GM19043 (cell line): ENCODE measurements around the gene PTPN21.

Experiments used
- ATAC-seq: cut with Tn5 transposase; IDR thresholded peaks from one replicate; pipeline ENCODE4 v1.9.1; 2021; ENCODE audit warnings: low read depth; ENCODE audit not compliant: unreplicated experiment

The PTPN21 gene

DNA sequence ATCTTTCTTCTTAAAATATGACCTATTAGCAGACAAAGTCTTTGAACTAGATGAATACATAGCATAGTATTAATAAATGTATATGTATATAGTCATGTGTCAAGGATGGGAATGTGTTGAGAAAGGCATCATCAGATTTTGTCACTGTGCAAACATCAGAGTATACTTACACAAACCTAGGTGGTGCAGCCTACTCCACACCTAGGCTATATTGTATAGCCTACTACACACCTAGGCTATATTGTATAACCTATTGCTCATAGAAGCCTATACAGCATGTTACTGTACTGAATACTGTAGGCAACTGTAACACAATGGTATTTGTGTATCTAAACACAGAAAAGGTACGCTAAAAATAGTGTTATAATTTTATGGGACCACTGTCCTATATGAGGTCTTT lies 47.6 kb downstream of the PTPN21 start:
- ATAC-seq, result no peak

DNA sequence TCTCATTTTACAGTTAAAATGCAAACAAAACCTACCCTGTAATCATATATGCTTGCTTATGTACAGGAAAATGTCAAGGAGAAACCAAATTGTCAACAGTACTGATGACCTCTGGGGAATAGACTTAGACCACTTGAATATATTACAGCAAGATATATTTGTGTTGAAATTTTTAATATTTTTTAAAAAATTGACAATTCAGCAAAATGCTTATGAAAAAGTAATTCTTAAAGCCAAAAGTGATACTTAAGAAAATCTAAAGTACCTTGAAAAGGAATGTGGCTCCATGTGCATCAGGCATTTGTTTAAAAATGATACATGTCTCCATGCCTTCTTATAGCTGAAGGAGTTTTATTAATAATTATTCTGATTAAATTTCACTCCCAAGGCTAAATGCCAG lies 49.2 kb downstream of the PTPN21 start:
- no peak for ATAC-seq

DNA sequence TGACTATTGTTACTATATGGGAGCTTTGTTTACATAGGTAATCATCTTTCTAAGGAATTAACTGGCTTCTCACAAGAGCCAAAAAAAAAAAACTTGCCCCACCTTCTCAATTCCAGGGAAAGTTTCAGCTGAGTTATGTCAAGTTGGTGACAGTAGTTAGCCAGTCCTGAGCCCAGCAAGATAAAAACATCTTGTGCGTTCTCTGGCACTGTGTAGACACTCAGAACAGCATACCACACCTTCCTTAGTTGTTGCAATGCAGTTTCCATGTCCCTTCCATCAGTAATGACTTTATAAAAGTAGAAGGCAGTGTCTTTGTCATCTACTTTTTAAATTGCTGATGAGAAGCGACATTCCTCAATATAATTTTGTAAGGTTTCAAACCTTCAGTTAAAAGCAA lies 50.2 kb downstream of the PTPN21 start:
- no peak for ATAC-seq

DNA sequence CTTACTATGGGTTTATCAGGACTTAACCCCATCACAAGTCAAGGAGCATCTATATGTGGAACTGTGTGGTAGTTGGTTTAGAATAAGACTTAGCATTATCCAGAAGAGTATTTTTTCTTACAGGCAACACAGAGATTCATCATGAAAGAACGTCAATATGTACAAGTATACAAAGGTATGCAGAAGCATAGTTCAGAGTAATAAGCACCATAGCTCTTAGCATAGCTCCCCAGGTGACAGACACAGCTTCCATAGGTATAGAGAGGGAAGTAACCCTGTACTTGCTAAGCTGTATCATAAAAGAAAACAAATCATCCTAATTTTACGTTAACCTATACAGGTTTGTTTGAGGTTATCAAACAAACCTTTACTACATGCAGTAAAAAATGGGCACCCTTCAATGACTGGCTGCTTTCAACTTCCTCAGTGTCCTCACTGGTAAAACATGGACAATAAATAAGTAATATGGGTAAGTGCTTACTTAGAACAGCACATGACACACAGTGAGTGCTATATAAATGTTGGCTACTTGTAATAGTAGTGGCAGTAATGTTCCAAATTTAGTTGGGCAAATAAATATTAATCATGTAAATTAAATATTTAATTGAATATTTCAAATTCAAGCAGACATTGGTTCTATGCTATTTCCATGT lies 50.9 kb downstream of the PTPN21 start:
- ATAC-seq, result no peak

DNA sequence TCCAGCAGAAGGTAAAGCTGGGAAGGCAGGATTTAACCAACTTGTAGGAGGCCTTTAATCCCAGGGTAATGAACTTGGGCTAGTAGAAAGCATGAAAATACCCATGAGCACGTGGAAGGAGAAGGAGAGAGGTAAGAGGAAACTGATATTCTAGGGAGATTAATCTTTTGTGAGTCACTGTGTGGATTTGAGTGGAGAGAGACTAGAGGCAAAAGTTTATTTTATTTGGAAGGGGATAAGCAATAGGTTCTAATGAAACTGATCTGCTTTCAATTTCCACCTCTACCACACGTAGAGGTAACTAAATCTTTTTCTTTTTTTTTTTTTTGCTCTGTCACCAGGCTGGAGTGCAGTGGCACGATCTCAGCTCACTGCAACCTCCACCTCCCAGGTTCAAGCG lies 52.1 kb downstream of the PTPN21 start:
- ATAC-seq, result no peak

DNA sequence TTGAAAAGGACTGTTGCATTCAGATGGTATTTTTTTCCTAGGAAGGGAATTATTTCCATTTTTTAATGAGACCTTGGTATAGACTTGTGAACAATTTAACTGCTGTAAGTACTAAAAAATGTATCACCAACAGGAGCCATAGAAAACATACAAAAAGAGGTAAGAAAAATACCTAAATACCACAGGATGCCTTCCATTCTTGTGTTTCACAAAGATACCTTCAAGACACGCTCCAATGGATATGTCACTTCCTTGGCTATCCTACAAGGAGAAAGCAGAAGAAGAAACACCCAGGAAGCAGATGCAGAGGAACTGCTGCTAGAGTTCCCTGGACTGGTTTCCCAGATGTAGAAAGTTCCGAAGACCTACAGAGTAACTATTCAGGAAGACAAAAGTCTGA lies 54.2 kb downstream of the PTPN21 start:
- ATAC-seq, result no peak

DNA sequence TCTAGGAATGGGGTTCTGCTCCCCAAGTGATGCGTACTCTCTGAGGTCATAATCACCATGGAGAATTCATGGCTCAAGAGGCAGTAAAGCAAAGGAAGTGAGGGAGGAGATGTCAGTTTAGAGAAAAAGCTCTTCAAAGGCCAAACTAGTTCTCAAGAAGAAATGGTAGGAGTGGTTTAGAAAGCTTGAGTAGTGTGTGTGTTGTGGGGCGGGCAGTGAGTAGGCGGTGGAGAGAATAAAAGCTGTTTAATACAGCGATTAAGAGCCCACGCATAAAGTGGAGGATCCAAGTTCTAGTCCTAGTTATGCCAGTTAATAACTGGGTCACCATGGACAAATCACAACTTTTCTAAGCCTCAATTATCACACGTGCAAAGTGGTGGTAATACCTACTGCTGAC lies 55.6 kb downstream of the PTPN21 start:
- ATAC-seq, result no peak

DNA sequence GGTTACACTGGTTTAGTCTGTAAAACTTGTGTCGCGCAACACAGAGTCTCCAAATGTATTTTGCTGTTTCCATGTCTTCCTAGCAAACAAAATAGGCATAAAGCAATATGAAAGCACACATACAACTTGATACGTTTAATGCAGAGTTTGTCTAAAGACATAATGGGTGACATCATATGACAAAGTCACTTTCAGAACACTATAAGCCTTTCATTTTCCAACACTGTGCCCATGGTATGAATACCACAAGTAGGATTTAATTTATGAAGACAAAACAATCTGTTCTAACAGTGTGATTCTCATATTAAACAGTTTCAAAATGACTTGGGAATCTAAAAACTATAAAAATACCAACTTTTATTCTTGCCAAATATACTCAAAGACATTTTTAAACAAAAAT lies 58.4 kb downstream of the PTPN21 start:
- ATAC-seq, result no peak

DNA sequence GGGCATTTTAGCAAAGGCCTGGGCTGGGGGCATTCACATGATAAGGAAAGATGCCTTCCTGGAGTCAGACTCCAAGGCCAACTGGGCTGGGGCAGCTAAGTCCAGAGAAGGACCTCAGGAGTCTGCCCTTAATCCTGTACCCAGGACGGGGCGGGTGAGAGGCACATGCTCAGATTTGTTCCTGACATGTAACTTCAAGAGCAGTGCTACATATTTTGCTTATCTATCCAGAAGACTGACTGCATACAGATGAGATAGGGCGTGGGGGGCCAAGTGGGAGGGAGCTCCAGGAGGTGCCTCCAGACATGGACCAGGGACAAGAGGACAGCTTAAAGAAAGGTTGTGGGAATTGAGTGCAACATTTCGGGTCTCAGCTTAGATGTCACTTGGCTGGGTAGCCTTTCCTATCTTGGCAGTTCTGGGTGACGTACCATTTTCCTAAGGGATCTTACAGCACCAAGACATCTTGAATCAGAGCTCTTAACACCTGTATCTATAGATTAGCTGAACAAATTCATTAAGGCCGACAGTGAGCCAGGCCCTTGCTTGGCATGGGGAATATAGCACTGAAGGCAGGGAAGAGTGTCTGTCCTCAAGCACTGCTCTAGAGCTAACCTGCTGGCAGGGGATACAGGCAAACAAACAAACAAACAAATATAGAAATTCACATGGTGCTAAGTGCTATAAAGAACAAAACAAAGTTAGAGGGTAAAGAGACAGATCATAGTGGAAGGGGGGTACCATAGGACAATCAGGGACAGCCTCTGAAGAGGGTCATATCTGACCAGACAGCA lies 61.2 kb downstream of the PTPN21 start:
- ATAC-seq, result no peak

DNA sequence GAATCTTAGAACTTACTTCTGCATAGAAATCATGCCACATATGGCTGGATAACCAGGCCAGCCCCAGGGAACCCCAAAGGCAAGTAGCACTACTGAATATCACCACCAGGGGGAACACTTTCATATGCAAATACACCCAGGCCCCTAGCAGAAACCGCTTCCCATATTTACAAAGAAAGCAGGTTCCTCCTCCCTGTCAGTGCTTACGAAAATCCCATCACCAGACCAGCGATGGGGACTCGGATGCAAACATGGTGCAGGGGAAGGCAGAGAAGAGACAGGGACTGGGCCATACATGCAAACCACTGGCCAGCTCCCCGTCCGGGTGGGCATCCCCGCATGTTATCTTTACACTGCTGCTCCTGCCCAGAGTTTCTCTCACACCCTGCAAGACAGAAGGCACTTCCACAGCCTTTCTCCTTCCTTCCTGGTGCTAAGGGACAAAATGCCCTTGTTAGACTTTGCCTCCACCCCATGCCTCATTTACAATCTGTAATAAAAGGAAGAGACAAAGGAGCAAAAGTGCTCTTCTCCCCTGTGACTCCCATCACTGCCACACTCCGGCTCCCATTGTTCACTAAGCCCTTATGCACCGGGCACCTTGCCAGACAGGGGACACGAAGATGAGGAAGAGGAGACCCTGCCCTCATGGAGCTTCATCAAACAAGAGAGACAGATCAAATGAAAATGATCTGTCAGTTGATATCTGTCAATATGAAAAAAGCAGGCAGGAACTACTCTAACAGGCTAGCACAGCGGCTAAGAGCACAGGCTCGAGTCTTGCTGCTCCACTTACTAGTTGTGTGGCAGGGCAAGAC lies 62.3 kb downstream of the PTPN21 start:
- peak; percentile 95 for ATAC-seq

DNA sequence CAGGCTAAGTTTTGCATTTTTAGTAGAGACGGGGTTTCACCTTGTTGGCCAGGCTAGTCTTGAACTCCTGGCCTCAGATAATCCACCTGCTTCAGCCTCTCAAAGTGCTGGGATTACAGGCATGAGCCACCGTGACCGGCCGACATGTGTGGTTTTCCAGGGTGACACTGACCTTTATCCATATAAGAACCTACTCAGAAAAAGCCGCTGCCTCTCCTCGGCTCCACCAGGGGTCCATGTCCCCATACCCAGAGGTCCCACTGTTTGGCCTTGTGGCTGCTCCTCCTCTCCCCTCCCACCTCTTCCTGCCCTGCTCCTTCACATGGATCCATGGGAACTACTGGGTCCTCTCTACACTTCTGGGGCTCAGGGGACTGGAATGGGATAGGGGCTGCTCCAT lies 64.6 kb downstream of the PTPN21 start:
- no peak for ATAC-seq

DNA sequence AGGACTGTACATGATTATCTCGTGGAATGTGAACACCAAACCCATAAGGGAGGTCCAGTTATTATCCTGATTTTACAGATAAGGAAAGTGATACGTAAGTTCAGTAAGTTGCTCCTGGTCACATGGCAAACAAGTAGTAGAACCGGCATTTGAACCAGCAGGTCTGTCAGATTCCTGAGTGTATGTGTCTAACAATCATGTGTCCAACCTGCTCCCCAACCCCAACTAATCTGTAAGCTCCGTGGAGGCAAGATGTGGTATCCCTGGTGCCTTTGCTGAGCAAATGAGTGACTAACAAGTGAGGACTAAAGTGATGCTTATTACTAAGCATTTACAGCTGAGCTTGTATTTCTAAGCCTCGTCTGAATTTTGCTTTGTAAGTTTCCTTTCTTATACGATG lies 65.9 kb downstream of the PTPN21 start:
- no peak for ATAC-seq

DNA sequence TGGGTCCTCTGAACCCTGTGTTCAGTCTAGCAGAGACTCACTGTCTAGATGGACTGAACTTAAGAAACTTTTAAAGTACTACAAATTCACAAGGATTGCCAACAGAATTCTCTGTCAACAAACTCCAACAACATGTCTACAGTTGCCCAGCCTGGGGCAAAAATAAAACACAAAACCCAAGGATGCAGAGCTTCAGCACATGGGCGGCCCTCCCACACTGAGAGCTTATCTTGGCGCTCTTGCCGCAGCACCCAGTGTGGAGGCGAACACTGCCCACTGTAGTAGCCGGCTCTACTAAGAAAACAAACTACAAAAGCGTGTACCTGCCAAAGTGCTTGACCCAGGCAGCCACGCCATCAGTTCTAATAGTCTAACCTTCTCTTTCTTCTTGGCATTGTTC lies 66.7 kb downstream of the PTPN21 start:
- ATAC-seq, result no peak

DNA sequence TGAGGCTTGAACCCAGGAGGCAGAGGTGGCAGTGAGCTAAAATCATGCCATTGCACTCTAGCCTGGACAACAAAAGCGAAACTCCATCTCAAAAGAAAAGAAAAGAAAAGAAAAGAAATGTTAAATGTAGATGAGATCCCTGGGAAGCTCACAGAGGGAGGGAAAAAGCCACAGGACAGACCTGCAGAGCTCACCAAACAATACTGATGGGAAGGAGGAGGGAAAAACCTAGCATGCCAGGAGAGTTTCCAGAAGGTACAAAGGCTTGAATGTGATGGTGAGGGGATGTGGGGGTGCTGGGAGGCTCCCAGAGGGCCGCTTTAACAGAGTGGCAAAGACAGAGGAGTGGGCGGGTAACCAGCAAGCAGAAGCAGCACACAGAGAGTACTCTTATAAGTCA lies 72.3 kb downstream of the PTPN21 start:
- ATAC-seq, result no peak

DNA sequence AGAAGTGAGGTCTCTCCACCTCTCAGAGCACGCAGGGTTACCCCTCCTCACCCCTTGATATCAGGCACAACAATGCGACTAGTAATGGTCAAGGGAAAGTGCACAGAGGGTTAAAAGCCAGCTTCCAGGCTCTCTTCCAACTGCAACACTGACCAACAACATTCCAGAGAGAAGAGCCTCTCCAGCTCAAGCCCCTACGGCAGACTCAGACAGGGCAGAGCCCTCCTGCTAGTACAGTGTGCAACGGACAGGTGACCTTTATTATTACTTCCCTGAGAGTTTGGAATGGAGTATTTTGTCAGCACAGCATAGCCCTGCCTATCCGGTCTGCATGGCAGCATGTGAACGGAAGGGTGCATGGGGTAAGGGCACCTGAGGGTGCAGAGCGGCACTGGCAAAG lies 73.0 kb downstream of the PTPN21 start:
- no peak for ATAC-seq

DNA sequence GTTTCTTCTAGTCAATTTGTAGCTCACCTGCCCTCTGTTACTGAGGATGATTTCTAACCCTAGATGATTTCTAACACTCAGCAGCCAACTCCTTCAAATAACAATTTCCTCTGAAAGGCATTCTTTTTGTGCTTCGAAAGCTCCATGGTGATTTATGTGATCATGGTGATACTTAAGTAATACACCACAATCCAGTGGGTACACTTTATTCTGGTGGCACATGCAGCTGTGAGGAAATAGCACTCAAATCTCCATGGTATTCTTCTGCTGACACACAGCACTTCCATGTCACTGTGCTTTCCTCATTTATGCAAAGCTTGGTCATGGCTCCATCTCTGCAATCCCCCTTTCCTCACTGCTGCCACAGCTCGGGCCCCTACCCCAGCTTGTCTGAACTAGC lies 73.7 kb downstream of the PTPN21 start:
- ATAC-seq, result no peak

DNA sequence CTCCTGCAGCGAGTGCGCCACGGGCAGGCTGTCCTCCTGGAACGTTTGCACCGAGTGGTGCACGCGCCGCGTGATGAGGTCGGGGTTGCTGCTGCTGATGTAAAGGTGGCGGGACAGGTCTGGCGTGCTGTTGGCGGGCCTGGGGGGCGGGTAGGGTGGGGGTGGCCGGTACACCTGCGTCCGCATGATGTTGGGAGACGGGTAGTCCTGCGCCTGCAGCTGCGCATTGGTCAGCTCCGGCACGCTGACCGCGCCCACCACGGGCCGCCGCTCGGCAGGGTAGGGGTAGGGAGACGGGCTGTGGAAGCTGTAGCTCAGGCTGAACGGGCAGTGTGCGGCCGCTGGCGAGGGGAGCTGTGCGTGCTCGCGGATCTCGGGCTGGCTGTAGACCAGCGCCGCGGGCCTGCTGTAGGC lies 75.2 kb downstream of the PTPN21 start:
- ATAC-seq, result no peak

DNA sequence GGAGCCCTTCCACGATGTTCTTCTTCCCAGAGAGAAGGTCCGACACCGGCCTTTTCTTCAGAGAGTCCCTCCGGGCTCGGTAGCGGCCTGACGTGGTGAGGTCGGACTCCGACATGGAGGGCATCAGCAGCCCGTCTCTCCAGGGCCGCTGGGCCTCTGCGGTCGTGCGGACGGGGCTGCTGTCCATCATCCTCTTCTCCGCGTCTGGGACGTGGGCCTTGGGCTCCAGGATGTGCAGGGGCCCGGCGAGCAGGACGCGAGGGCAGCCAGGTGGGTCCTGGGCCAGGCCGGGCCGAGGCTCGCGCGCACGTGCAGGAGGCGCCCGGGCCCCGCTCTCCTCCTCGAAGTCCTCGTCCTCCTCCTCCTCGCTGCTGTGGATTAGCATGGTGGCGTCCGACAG lies 75.9 kb downstream of the PTPN21 start:
- ATAC-seq, result no peak

DNA sequence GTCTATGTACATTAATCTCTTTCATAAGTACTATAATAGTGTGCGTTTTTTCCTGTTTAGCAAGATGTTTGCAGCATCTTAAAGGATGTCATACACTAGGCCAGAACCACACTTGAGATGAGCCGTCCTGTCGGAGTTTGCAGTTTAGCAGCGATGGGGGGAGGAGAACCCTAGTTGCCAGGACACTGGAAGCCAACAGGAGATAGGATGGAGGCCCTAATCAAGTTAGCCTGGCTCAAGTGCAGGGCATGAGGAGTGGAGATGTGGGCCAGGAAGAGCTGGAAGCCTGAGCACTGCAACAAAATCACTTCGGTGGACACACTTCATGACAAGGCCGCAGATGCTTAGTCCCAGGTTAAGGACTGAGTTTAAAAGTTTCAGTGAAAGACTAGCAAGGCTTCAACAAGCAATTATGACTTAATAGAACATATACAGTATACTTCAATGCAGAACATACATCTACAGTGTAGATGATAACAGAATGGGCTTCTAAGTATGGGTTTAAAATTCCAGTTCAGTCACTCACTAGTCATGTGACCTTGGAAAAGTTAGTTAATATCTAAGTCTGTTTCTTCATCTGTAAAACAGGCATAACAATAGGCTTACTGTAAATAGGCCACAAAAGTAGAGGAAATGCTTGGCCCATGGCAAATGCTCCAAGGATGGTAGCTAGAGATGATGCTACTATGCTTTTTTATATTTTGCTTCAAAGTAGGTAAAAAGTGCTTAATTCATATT lies 77.1 kb downstream of the PTPN21 start:
- no peak for ATAC-seq

DNA sequence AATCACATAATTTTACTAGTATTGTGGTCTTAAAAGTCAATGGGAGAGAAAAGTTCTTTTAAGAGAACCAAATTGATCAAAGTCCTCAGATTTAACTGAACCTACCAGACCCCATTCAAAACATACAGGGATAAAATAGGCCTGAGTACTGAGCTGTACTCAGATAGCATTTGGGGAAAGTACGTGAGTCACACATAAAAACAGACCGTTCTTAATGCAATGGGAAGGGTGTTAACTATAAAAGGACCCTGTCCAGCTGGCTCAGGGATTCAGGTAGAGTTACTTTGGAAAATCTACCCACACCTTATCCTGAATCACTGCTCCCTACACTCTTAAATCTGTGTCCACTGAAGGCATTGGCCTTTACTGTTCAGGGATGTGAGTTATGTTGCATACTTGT lies 78.0 kb downstream of the PTPN21 start:
- ATAC-seq, result no peak

DNA sequence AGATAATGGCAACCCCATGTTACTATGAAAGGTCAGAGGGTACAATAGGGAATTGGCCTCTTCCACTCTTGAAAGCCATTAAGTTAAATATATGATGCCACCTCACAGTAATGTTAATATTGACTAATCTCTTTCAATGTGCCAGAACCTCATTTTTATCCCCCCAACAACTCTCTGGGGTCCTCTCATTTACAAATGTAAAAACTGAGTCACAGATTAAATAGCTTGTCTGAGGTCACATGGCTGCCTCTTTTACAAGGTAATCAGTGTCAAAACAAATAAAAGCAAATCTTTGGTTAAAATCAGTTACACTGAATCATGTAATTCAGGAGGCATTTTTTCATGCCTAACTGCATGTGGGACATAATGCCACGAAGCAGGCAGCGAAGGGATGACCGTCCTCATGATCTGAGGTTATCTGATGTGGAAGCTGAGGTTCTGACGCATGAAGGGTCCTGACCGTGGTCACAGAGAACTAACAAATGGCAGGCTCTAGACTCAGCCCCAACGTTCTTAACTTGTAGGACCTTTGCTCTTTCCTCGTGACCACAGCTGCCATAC lies 78.5 kb downstream of the PTPN21 start:
- ATAC-seq, result no peak
